Progenitor cell of endocrine pancreas (in vitro differentiated cells): Measurements from ENCODE around the gene SMARCAL1. TPM values are rescaled to one million over a fixed set of nuclear protein-coding genes. Genes with fewer than 3 reads are reported as not detected.

ENCODE experiments used
- DNase-seq: peaks from one replicate; pipeline ENCODE4 v3.0.0; 2021; ENCODE audit warnings: low spot score; ENCODE audit not compliant: unreplicated experiment
- H3K27ac Mint-ChIP-seq: 2 replicates; pipeline ENCODE4 v1.8.0; 2021; ENCODE audit warnings: mild to moderate bottlenecking, moderate library complexity, mixed read lengths
- H3K27me3 Mint-ChIP-seq: 2 replicates; pipeline ENCODE4 v1.8.0; 2021; ENCODE audit warnings: mixed read lengths
- H3K36me3 Mint-ChIP-seq: 2 replicates; pipeline ENCODE4 v1.8.0; 2022; ENCODE audit warnings: mixed read lengths; ENCODE audit not compliant: insufficient read depth
- H3K4me1 Mint-ChIP-seq: 2 replicates; pipeline ENCODE4 v1.8.0; 2021; ENCODE audit warnings: low read depth, mixed read lengths
- H3K4me3 Mint-ChIP-seq: 2 replicates; pipeline ENCODE4 v1.8.0; 2021; ENCODE audit warnings: low read depth, mild to moderate bottlenecking, moderate library complexity, mixed read lengths
- H3K9me3 Mint-ChIP-seq: 2 replicates; pipeline ENCODE4 v1.8.0; 2021; ENCODE audit warnings: low read depth, mixed read lengths
- CTCF ChIP-seq: fragments of 200-600 bp; sonication (generic); IDR thresholded peaks from one replicate; pipeline ENCODE4 v1.5.0; 2021; ENCODE audit warnings: antibody characterized with exemption, mild to moderate bottlenecking; ENCODE audit not compliant: unreplicated experiment
- total RNA-seq: library from RNA; stranded (reverse); gene quantifications from 2 replicates; pipeline ENCODE4 v1.2.1, GENCODE V29; 2021

SMARCAL1 gene
- total RNA-seq, 1 donor from 2014 or later = 38.1 TPM

GRCh38 chr2:216408426-216409290, 3.6 kb upstream of the SMARCAL1 start:
- peaks cover 1% of the 10 kb centered on the region for H3K36me3 Mint-ChIP-seq
- H3K4me1 Mint-ChIP-seq = peaks cover 3% of the 10 kb centered on the region
- DNase-seq = no peak
- peaks cover 11% of the 10 kb centered on the region for H3K27me3 Mint-ChIP-seq
- no peaks in the 10 kb centered on the region for H3K9me3 Mint-ChIP-seq
- no peak for TF ChIP-seq CTCF
- no peak overlapping the region for H3K4me3 Mint-ChIP-seq
- peak overlapping the region; percentile 39 for H3K27ac Mint-ChIP-seq

GRCh38 chr2:216410550-216410949, 1.7 kb upstream of the SMARCAL1 start:
- no peak for DNase-seq
- Mint-ChIP-seq H3K27me3 (peaks cover 9% of the 10 kb centered on the region), H3K36me3 (peaks cover 1% of the 10 kb centered on the region), H3K9me3 (no peaks in the 10 kb centered on the region), H3K4me1 (peaks cover 3% of the 10 kb centered on the region), H3K4me3 (no peak overlapping the region), H3K27ac (no peak overlapping the region)
- TF ChIP-seq CTCF = no peak

GRCh38 chr2:216413882-216414281, 1.6 kb downstream of the SMARCAL1 start:
- Mint-ChIP-seq H3K4me1 (peaks cover 2% of the 10 kb centered on the region), H3K9me3 (no peaks in the 10 kb centered on the region), H3K4me3 (peak overlapping the region; percentile 97), H3K27me3 (no peaks in the 10 kb centered on the region), H3K27ac (peak overlapping the region; percentile 4), H3K36me3 (peaks cover 7% of the 10 kb centered on the region)
- no peak for DNase-seq
- no peak for TF ChIP-seq CTCF

- Mint-ChIP-seq H3K36me3 (peaks cover 7% of the 10 kb centered on the region), H3K4me1 (peaks cover 2% of the 10 kb centered on the region), H3K9me3 (no peaks in the 10 kb centered on the region), H3K27ac (no peak overlapping the region), H3K4me3 (no peak overlapping the region), H3K27me3 (no peaks in the 10 kb centered on the region)
- no peak for DNase-seq
- TF ChIP-seq CTCF = no peak
These were observed 2.6 kb downstream of the SMARCAL1 start for GRCh38 chr2:216414772-216415319.

GRCh38 chr2:216415541-216415940, 3.3 kb downstream of the SMARCAL1 start:
- H3K27me3 Mint-ChIP-seq = no peaks in the 10 kb centered on the region
- H3K9me3 Mint-ChIP-seq = no peaks in the 10 kb centered on the region
- peaks cover 2% of the 10 kb centered on the region for H3K4me1 Mint-ChIP-seq
- peaks cover 10% of the 10 kb centered on the region for H3K36me3 Mint-ChIP-seq
- no peak overlapping the region for H3K27ac Mint-ChIP-seq
- H3K4me3 Mint-ChIP-seq = no peak overlapping the region
- TF ChIP-seq CTCF = no peak
- DNase-seq = no peak
